Stimulated activated naive CD4-positive, alpha-beta T cell treated with Interleukin-2 at 50 U/mL for 16 hours (primary cell): ENCODE results near the gene CEACAM1.
"Not testable (repeated sequence)": the region's sequence is repeated elsewhere in the genome, so short reads cannot be mapped to it uniquely, and the experiment has no call there.

ENCODE experiments used
- DNase-seq: peaks from one replicate; lab custom pipeline; 2025; lab: John Stamatoyannopoulos, UW

The CEACAM1 gene

GRCh38 chr19:42548552-42548951 is 20.3 kb upstream of the CEACAM1 start:
- no peak for DNase-seq

GRCh38 chr19:42547929-42548328 is 19.6 kb upstream of the CEACAM1 start:
- DNase-seq: no peak

GRCh38 chr19:42546831-42547500 is 18.7 kb upstream of the CEACAM1 start:
- DNase-seq: no peak

- DNase-seq: no peak
These were observed 15.9 kb upstream of the CEACAM1 start for GRCh38 chr19:42544146-42544545.

- DNase-seq: no peak
These were observed 14.5 kb upstream of the CEACAM1 start for GRCh38 chr19:42542791-42543190.

- DNase-seq: no peak
These were observed 11.8 kb upstream of the CEACAM1 start for GRCh38 chr19:42540071-42540553.

- no peak for DNase-seq
These were observed 10.8 kb upstream of the CEACAM1 start for GRCh38 chr19:42538841-42539709.

- DNase-seq: not testable (repeated sequence)
These were observed 7.0 kb upstream of the CEACAM1 start for GRCh38 chr19:42535276-42535675.

GRCh38 chr19:42534391-42534790 is 6.1 kb upstream of the CEACAM1 start:
- no peak for DNase-seq

GRCh38 chr19:42532891-42533290 is 4.6 kb upstream of the CEACAM1 start:
- DNase-seq: no peak

GRCh38 chr19:42531313-42531712 is 3.0 kb upstream of the CEACAM1 start:
- no peak for DNase-seq

- peak; percentile 54 for DNase-seq
These were observed 1.0 kb upstream of the CEACAM1 start for GRCh38 chr19:42529248-42529764.

- no peak for DNase-seq
These were observed 3.3 kb downstream of the CEACAM1 start for GRCh38 chr19:42524943-42525342.

GRCh38 chr19:42524250-42524649 is 4.0 kb downstream of the CEACAM1 start:
- no peak for DNase-seq

- not testable (repeated sequence) for DNase-seq
These were observed 6.0 kb downstream of the CEACAM1 start for GRCh38 chr19:42522262-42522661.

GRCh38 chr19:42521346-42522030 is 6.8 kb downstream of the CEACAM1 start:
- DNase-seq: no peak

- no peak for DNase-seq
These were observed 9.2 kb downstream of the CEACAM1 start for GRCh38 chr19:42519108-42519507.

- DNase-seq: no peak
These were observed 11.5 kb downstream of the CEACAM1 start for GRCh38 chr19:42516771-42517170.

- DNase-seq: no peak
These were observed 12.9 kb downstream of the CEACAM1 start for GRCh38 chr19:42515241-42515832.

GRCh38 chr19:42514449-42514848 is 13.8 kb downstream of the CEACAM1 start:
- DNase-seq: no peak

GRCh38 chr19:42512743-42513304 is 15.5 kb downstream of the CEACAM1 start:
- DNase-seq: no peak
